GM23248 (cell line): ENCODE data around the gene PRR18. TPM values are rescaled to one million over a fixed set of nuclear protein-coding genes. Genes with fewer than 3 reads are reported as not detected.
A peak's percentile ranks its signal among the peaks of the same experiment; 100 is the strongest.

Experiments
- DNase-seq: peaks from one replicate; pipeline ENCODE4 v3.0.0-alpha.2; 2015
- H2AFZ ChIP-seq: fragments of 200-600 bp; sonication (generic); 2 replicates; pipeline ENCODE4 v1.6.1; 2016; ENCODE audit warnings: antibody characterized with exemption
- H3F3A ChIP-seq: fragments of 200-600 bp; sonication (generic); 2 replicates; pipeline ENCODE4 v1.6.1; 2016; ENCODE audit warnings: mild to moderate bottlenecking, antibody characterized with exemption, mixed run types; ENCODE audit not compliant: insufficient read depth
- H3K27ac ChIP-seq: fragments of 200-600 bp; sonication (generic); 2 replicates; pipeline ENCODE4 v1.5.1; 2016; ENCODE audit warnings: mild to moderate bottlenecking
- H3K27me3 ChIP-seq: fragments of 200-600 bp; sonication (generic); replicated peaks from 2 replicates; pipeline ENCODE4 v1.6.1; 2016; ENCODE audit warnings: mild to moderate bottlenecking; ENCODE audit not compliant: insufficient read depth
- H3K36me3 ChIP-seq: fragments of 200-600 bp; sonication (generic); 2 replicates; pipeline ENCODE4 v1.6.1; 2016; ENCODE audit warnings: low read depth, mild to moderate bottlenecking
- H3K4me1 ChIP-seq: fragments of 200-600 bp; sonication (generic); 2 replicates; pipeline ENCODE4 v1.6.1; 2016; ENCODE audit warnings: mild to moderate bottlenecking; ENCODE audit not compliant: insufficient read depth
- H3K4me2 ChIP-seq: fragments of 200-600 bp; sonication (generic); one replicate; pipeline ENCODE4 v1.6.1; 2016; ENCODE audit warnings: mild to moderate bottlenecking; ENCODE audit not compliant: unreplicated experiment
- H3K4me3 ChIP-seq: fragments of 200-600 bp; sonication (generic); 2 replicates; pipeline ENCODE4 v1.5.1; 2016; ENCODE audit warnings: mild to moderate bottlenecking
- H3K79me2 ChIP-seq: fragments of 200-600 bp; sonication (generic); 2 replicates; pipeline ENCODE4 v1.6.1; 2016; ENCODE audit warnings: mild to moderate bottlenecking; ENCODE audit not compliant: insufficient read depth
- H3K9ac ChIP-seq: fragments of 200-600 bp; sonication (generic); 2 replicates; pipeline ENCODE4 v1.6.1; 2016; ENCODE audit warnings: mild to moderate bottlenecking
- H3K9me2 ChIP-seq: fragments of 200-600 bp; sonication (generic); 2 replicates; pipeline ENCODE4 v1.6.1; 2016; ENCODE audit warnings: mixed run types, mild to moderate bottlenecking, moderate library complexity; ENCODE audit not compliant: insufficient read depth
- H3K9me3 ChIP-seq: fragments of 200-600 bp; sonication (generic); one replicate; pipeline ENCODE4 v1.6.1; 2017; ENCODE audit warnings: low read depth
- H4K20me1 ChIP-seq: fragments of 200-600 bp; sonication (generic); 2 replicates; pipeline ENCODE4 v1.6.0; 2016; ENCODE audit not compliant: insufficient read depth
- EZH2 ChIP-seq: fragments of 200-600 bp; sonication (generic); IDR thresholded peaks from 2 replicates; pipeline ENCODE4 v1.6.1; 2018; ENCODE audit warnings: antibody characterized with exemption, mild to moderate bottlenecking; ENCODE audit not compliant: insufficient read depth, poor library complexity, severe bottlenecking
- EZH2phosphoT487 ChIP-seq: fragments of 200-600 bp; sonication (generic); IDR thresholded peaks from 2 replicates; pipeline ENCODE4 v1.6.1; 2018; ENCODE audit warnings: antibody characterized with exemption, moderate library complexity, mild to moderate bottlenecking, low read depth; ENCODE audit not compliant: insufficient read depth
- WGBS, 2 experiments: methylation state at CpG; one replicate each; pipeline ENCODE4 v1.1.6; 2015 to 2017; ENCODE audit warnings: low lambda C conversion rate in 2 of 2, low coverage in 1 of 2; ENCODE audit errors: missing lambda C conversion rate in 2 of 2; 5-methylcytosine and 5-hydroxymethylcytosine counted together
- in situ Hi-C: fragments of 300-500 bp; cut with MboI; formaldehyde crosslinking; loops from 2 replicates; pipeline ENCODE4 v1.15.0; 2020
- polyA plus RNA-seq: library from polyadenylated mRNA; unstranded; fragments of >200 nt; fragmentation: Nextera tagmentation; extraction: Ambion mirVana; gene quantifications from 2 replicates; pipeline ENCODE4 v1.2.1, GENCODE V29; 2016
- total RNA-seq: library from RNA; depleted of rRNA; stranded (reverse); fragments of >200 nt; shearing (Covaris generic); gene quantifications from 2 replicates; pipeline ENCODE4 v1.2.3, GENCODE V29; 2014

PRR18 gene
- total and polyA plus RNA-seq, 2 experiments from 2014 or later: not detected

GRCh38 chr6:166314454-166314853 lies 6.3 kb upstream of the PRR18 start:
- DNase-seq: no peak
- no peaks in the 10 kb centered on the region for H4K20me1 ChIP-seq
- no peaks in the 10 kb centered on the region for H3K36me3 ChIP-seq
- H2AFZ ChIP-seq: no peak overlapping the region
- H3K4me1 ChIP-seq: no peaks in the 10 kb centered on the region
- H3K27ac ChIP-seq: no peak overlapping the region
- peaks cover 8% of the 10 kb centered on the region for H3K27me3 ChIP-seq
- no peak overlapping the region for H3K4me3 ChIP-seq
- in situ Hi-C loops: no loop called here
- no peak overlapping the region for H3K9ac ChIP-seq
- no peaks in the 10 kb centered on the region for H3F3A ChIP-seq
- H3K9me2 ChIP-seq: no peaks in the 10 kb centered on the region
- H3K4me2 ChIP-seq: no peak overlapping the region
- H3K79me2 ChIP-seq: no peaks in the 10 kb centered on the region
- 76 to 80% methylated on average over 9 of the region's 9 CpGs for WGBS, 2 experiments
- H3K9me3 ChIP-seq: no peaks in the 10 kb centered on the region
- TF ChIP-seq EZH2phosphoT487: no peak
- TF ChIP-seq EZH2: no peak

DNA sequence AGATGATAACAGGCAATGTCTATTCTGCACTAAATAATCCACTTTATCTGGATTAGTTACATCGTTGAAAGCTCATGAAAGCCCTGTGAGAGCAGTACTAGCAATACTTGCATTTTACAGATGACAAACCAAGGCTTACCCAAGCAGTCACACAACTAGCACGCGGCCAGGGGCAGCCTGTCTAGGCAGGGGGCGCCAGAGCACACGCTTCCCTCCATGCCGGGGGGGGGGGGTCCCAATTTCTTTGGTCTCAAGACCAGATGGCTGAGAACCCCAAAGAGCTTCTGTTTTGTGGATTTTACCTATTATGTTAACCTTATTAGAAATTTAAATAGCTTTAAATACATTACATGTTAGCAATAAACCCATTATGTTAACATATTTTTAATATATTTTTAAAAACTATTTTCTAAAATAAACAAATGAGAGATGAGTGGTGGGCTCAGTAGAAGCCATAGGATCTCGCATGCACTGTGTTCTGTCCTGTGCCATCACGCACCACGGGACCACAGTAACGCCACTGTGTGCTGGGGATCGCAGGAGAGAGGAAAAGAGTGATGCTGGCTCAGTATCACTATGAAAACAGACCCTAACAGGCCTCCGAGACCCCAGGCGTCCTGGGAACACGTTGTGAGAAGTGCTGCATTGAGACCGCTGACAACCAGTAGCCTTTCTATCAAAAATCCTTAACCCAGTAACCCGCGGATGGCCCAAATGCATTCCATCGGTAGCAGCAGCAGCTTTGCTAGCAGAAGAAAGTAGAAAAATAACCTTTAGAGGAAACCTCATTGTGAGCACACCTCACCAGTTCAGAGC lies 5.3 kb upstream of the PRR18 start:
- Histone ChIP-seq H3K9me2 (no peaks in the 10 kb centered on the region), H2AFZ (no peak overlapping the region), H3F3A (no peaks in the 10 kb centered on the region), H3K4me3 (no peak overlapping the region), H3K27ac (no peak overlapping the region), H3K79me2 (no peaks in the 10 kb centered on the region), H3K4me1 (no peaks in the 10 kb centered on the region), H3K36me3 (no peaks in the 10 kb centered on the region), H3K27me3 (peaks cover 18% of the 10 kb centered on the region), H3K9me3 (no peaks in the 10 kb centered on the region), H4K20me1 (no peaks in the 10 kb centered on the region), H3K9ac (no peak overlapping the region), H3K4me2 (no peak overlapping the region)
- in situ Hi-C loops: no loop called here
- 45 to 47% methylated on average over 18 of the region's 18 CpGs for WGBS, 2 experiments
- peak; percentile 46 for DNase-seq
- TF ChIP-seq EZH2phosphoT487 (no peak), EZH2 (no peak)

DNA sequence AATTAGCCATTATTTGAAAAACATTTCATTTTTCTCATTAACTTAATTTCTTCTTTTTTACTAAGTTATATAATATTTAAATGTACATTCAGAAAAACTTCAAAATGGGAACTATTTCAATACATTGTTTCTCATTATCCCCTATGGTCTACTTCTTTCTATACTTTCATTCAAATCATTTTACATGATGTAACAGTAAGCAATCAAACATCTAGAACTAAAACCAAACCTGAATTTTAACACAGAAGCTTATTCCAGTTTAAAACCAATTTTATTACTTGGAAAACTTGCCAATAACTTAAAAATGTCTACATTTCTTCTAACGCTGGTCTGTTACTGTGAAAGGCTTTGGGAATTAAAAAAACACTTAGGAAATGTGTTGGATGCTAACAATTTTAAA lies 4.6 kb upstream of the PRR18 start:
- no peaks in the 10 kb centered on the region for H3K9me3 ChIP-seq
- H4K20me1 ChIP-seq: no peaks in the 10 kb centered on the region
- H3K4me3 ChIP-seq: no peak overlapping the region
- in situ Hi-C loops: no loop called here
- H3K9me2 ChIP-seq: no peaks in the 10 kb centered on the region
- DNase-seq: no peak
- no peaks in the 10 kb centered on the region for H3F3A ChIP-seq
- no peak overlapping the region for H3K4me2 ChIP-seq
- H3K9ac ChIP-seq: no peak overlapping the region
- no peaks in the 10 kb centered on the region for H3K4me1 ChIP-seq
- no peaks in the 10 kb centered on the region for H3K79me2 ChIP-seq
- H2AFZ ChIP-seq: no peak overlapping the region
- peaks cover 24% of the 10 kb centered on the region for H3K27me3 ChIP-seq
- TF ChIP-seq EZH2phosphoT487 (no peak), EZH2 (no peak)
- no peaks in the 10 kb centered on the region for H3K36me3 ChIP-seq
- no peak overlapping the region for H3K27ac ChIP-seq
- 0 to 5% methylated on average over 1 of the region's 1 CpG for WGBS, 2 experiments

- Histone ChIP-seq H3K9ac (no peak overlapping the region), H3K4me1 (no peaks in the 10 kb centered on the region), H3K27me3 (peaks cover 40% of the 10 kb centered on the region), H3K79me2 (no peaks in the 10 kb centered on the region), H4K20me1 (no peaks in the 10 kb centered on the region), H3K4me2 (no peak overlapping the region), H2AFZ (no peak overlapping the region), H3K27ac (no peak overlapping the region), H3K36me3 (no peaks in the 10 kb centered on the region), H3K9me3 (no peaks in the 10 kb centered on the region), H3K4me3 (no peak overlapping the region), H3K9me2 (no peaks in the 10 kb centered on the region), H3F3A (no peaks in the 10 kb centered on the region)
- in situ Hi-C loops: no loop called here
- TF ChIP-seq EZH2phosphoT487 (no peak), EZH2 (no peak)
- 77 to 78% methylated on average over 12 of the region's 12 CpGs for WGBS, 2 experiments
- no peak for DNase-seq
These were observed 2.4 kb upstream of the PRR18 start for GRCh38 chr6:166310634-166311033.
